H1 (cell line): ENCODE measurements around the gene ARID4B. TPM values are rescaled to one million over a fixed set of nuclear protein-coding genes. Genes with fewer than 3 reads are reported as not detected.

Experiments used
- CTCF ChIA-PET: fragments of 300-600 bp; sonication (Branson Sonifier 250); formaldehyde crosslinking; loops from one replicate; lab custom pipeline; 2021; ENCODE audit not compliant: partially characterized antibody; lab: Charles Lee
- POLR2A ChIA-PET: fragments of 300-600 bp; sonication (Branson Sonifier 250); formaldehyde crosslinking; loops from one replicate; lab custom pipeline; 2021; ENCODE audit warnings: inconsistent platforms; ENCODE audit not compliant: partially characterized antibody; lab: Charles Lee
- DNase-seq, 2 experiments: peaks; one replicate each; pipeline versions ENCODE4 v3.0.0 to v3.0.0-alpha.2; 2010 to 2022; ENCODE audit warnings: low spot score in 2 of 2, low read depth in 1 of 2, mixed read lengths in 1 of 2
- FAIRE-seq: peaks from 2 replicates; lab custom pipeline; 2011; peaks lifted over from hg19 to GRCh38; lab: Jason Lieb, UNC
- H2AFZ ChIP-seq: 2 replicates; pipeline ENCODE4 v1.8.1; 2012; ENCODE audit warnings: low read length, inconsistent platforms
- H2AK5ac ChIP-seq: 2 replicates; pipeline ENCODE4 v1.6.1; 2013; ENCODE audit warnings: low read depth, low read length
- H2BK120ac ChIP-seq: replicated peaks from 2 replicates; pipeline ENCODE3; 2013; ENCODE audit warnings: low read depth, low read length, inconsistent platforms
- H2BK12ac ChIP-seq: 2 replicates; pipeline ENCODE4 v1.6.1; 2013; ENCODE audit warnings: low read depth, low read length
- H2BK15ac ChIP-seq: 2 replicates; pipeline ENCODE4 v1.6.1; 2013; ENCODE audit warnings: low read length
- H2BK20ac ChIP-seq: 2 replicates; pipeline ENCODE4 v1.6.1; 2013; ENCODE audit warnings: low read length
- H2BK5ac ChIP-seq: 2 replicates; pipeline ENCODE4 v1.6.1; 2013; ENCODE audit warnings: low read depth, low read length
- H3K14ac ChIP-seq: 2 replicates; pipeline ENCODE4 v1.6.1; 2013; ENCODE audit warnings: inconsistent platforms; ENCODE audit not compliant: insufficient read length
- H3K18ac ChIP-seq: 2 replicates; pipeline ENCODE4 v1.6.1; 2013; ENCODE audit warnings: low read length; ENCODE audit errors: extremely low read depth
- H3K23ac ChIP-seq: 2 replicates; pipeline ENCODE4 v1.6.1; 2013; ENCODE audit warnings: inconsistent platforms; ENCODE audit not compliant: insufficient read length
- H3K23me2 ChIP-seq: 2 replicates; pipeline ENCODE4 v1.6.1; 2013; ENCODE audit warnings: low read depth, low read length
- H3K27ac ChIP-seq: 2 replicates; pipeline ENCODE4 v1.6.1; 2011; ENCODE audit warnings: low read depth, low read length, inconsistent platforms
- H3K27me3 ChIP-seq, 4 experiments: replicated peaks in 1 of 4; 1 replicate in 1 of 4; 2 replicates in 3 of 4; pipeline versions ENCODE4 v1.6.1 to v1.8.1; 2011 to 2013; ENCODE audit warnings: low read length in 3 of 4, mild to moderate bottlenecking in 3 of 4, inconsistent platforms in 2 of 4, mixed read lengths in 2 of 4, moderate library complexity in 1 of 4; ENCODE audit not compliant: control insufficient read depth in 3 of 4, insufficient read depth in 3 of 4; ENCODE audit errors: extremely low read depth in 1 of 4
- H3K36me3 ChIP-seq, 4 experiments: 2 replicates each; pipeline versions ENCODE4 v1.6.1 to v1.8.1; 2011 to 2013; ENCODE audit warnings: mild to moderate bottlenecking in 4 of 4, low read length in 3 of 4, moderate library complexity in 2 of 4, control low read depth in 1 of 4, inconsistent platforms in 1 of 4; ENCODE audit not compliant: insufficient read depth in 4 of 4, control insufficient read depth in 2 of 4
- H3K4ac ChIP-seq: replicated peaks from 2 replicates; pipeline ENCODE3; 2013; ENCODE audit warnings: low read length, low read depth, mixed read lengths, inconsistent platforms; ENCODE audit not compliant: insufficient read length
- H3K4me1 ChIP-seq, 4 experiments: replicated peaks in 1 of 4; 1 replicate in 1 of 4; 2 replicates in 3 of 4; pipeline versions ENCODE4 v1.6.1 to v1.8.1; 2011 to 2013; ENCODE audit warnings: low read length in 3 of 4, inconsistent platforms in 2 of 4, mixed read lengths in 1 of 4; ENCODE audit not compliant: insufficient read depth in 4 of 4, control insufficient read depth in 3 of 4
- H3K4me2 ChIP-seq, 2 experiments: 2 replicates each; pipeline versions ENCODE4 v1.6.1 to v1.8.1; 2011 to 2013; ENCODE audit warnings: low read depth in 2 of 2, low read length in 2 of 2, control low read depth in 1 of 2, inconsistent platforms in 1 of 2, mild to moderate bottlenecking in 1 of 2; ENCODE audit not compliant: insufficient read depth in 1 of 2
- H3K4me3 ChIP-seq, 4 experiments: fragments of 200-600, 300-600 bp in 1 of 4; sonication (generic), shearing (Covaris generic), sonication (Bioruptor Twin) in 1 of 4; 2 replicates each; pipeline versions ENCODE4 v1.5.1 to v1.8.1; 2011 to 2016; ENCODE audit warnings: low read length in 4 of 4, low read depth in 3 of 4, control low read depth in 2 of 4, inconsistent platforms in 2 of 4, mild to moderate bottlenecking in 2 of 4, mixed read lengths in 1 of 4, moderate library complexity in 1 of 4; ENCODE audit not compliant: insufficient read depth in 2 of 4; ENCODE audit errors: extremely low read depth in 1 of 4
- H3K56ac ChIP-seq: replicated peaks from 2 replicates; pipeline ENCODE3; 2013; ENCODE audit warnings: low read depth, mild to moderate bottlenecking, mixed read lengths, low read length, inconsistent platforms; ENCODE audit not compliant: insufficient read length
- H3K79me1 ChIP-seq: 2 replicates; pipeline ENCODE4 v1.6.1; 2013; ENCODE audit warnings: low read depth, low read length, control low read depth
- H3K79me2 ChIP-seq, 2 experiments: 2 replicates each; pipeline versions ENCODE4 v1.6.1 to v1.8.1; 2012 to 2013; ENCODE audit warnings: low read length in 2 of 2, mild to moderate bottlenecking in 2 of 2, inconsistent platforms in 1 of 2; ENCODE audit not compliant: insufficient read depth in 2 of 2, control insufficient read depth in 1 of 2
- H3K9ac ChIP-seq, 4 experiments: replicated peaks in 1 of 4; 1 replicate in 1 of 4; 2 replicates in 3 of 4; pipeline versions ENCODE4 v1.6.1 to v1.8.1; 2011 to 2013; ENCODE audit warnings: low read depth in 3 of 4, low read length in 3 of 4, control low read depth in 2 of 4, mild to moderate bottlenecking in 2 of 4, moderate library complexity in 2 of 4, inconsistent platforms in 1 of 4; ENCODE audit errors: extremely low read depth in 1 of 4
- H3K9me3 ChIP-seq, 2 experiments: 2 replicates each; pipeline versions ENCODE4 v1.6.1 to v1.8.1; 2012 to 2013; ENCODE audit warnings: mild to moderate bottlenecking in 2 of 2, moderate library complexity in 2 of 2, control low read depth in 1 of 2, inconsistent platforms in 1 of 2, low read depth in 1 of 2, low read length in 1 of 2, mixed read lengths in 1 of 2; ENCODE audit not compliant: insufficient read depth in 2 of 2
- H4K20me1 ChIP-seq, 2 experiments: replicated peaks in 1 of 2; 2 replicates each; pipeline versions ENCODE3 to v1.8.1; 2011 to 2013; ENCODE audit warnings: inconsistent platforms in 2 of 2, low read length in 2 of 2, mild to moderate bottlenecking in 1 of 2; ENCODE audit not compliant: insufficient read depth in 2 of 2, control insufficient read depth in 1 of 2
- H4K5ac ChIP-seq: 2 replicates; pipeline ENCODE4 v1.6.1; 2013; ENCODE audit warnings: low read length, low read depth, mixed read lengths, inconsistent platforms; ENCODE audit not compliant: insufficient read length
- H4K8ac ChIP-seq: 2 replicates; pipeline ENCODE4 v1.8.0; 2013; ENCODE audit warnings: mild to moderate bottlenecking, moderate library complexity, low read length, inconsistent platforms; ENCODE audit not compliant: insufficient read depth; ENCODE audit errors: extremely low read depth
- H4K91ac ChIP-seq: replicated peaks from 2 replicates; pipeline ENCODE3; 2013; ENCODE audit warnings: low read length, mixed read lengths, inconsistent platforms; ENCODE audit not compliant: insufficient read length
- CBX8 ChIP-seq: fragments of 300-800, 300-1000 bp; sonication (generic); IDR thresholded peaks from 2 replicates; pipeline ENCODE4 v1.7.1; 2016; ENCODE audit warnings: low read depth, low read length, borderline replicate concordance
- CHD1 ChIP-seq: IDR thresholded peaks from 2 replicates; pipeline ENCODE4 v1.6.1; 2012; ENCODE audit warnings: low read depth, low read length, improper control_type of control experiment
- GTF2F1 ChIP-seq: IDR thresholded peaks from 2 replicates; pipeline ENCODE4 v1.6.1; 2012; ENCODE audit warnings: low read depth, low read length, improper control_type of control experiment, borderline replicate concordance
- JUN ChIP-seq: IDR thresholded peaks from 2 replicates; pipeline ENCODE4 v1.6.1; 2011; ENCODE audit warnings: low read depth, mild to moderate bottlenecking, improper control_type of control experiment, low read length
- JUND ChIP-seq: IDR thresholded peaks from 2 replicates; pipeline ENCODE4 v1.6.1; 2011; ENCODE audit warnings: mild to moderate bottlenecking, improper control_type of control experiment, low read length
- POU5F1 ChIP-seq: IDR thresholded peaks from 2 replicates; pipeline ENCODE4 v1.6.1; 2011; ENCODE audit warnings: low read depth, mild to moderate bottlenecking, low read length, moderate library complexity
- RAD21 ChIP-seq, 2 experiments: IDR thresholded peaks in 1 of 2; conservative IDR thresholded peaks in 1 of 2; 2 replicates each; pipeline ENCODE4 v1.6.1; 2011; ENCODE audit warnings: low read depth in 2 of 2, low read length in 2 of 2, improper control_type of control experiment in 1 of 2, inconsistent platforms in 1 of 2, mild to moderate bottlenecking in 1 of 2, moderate library complexity in 1 of 2
- RBBP5 ChIP-seq: IDR thresholded peaks from 2 replicates; pipeline ENCODE4 v1.7.1; 2012; ENCODE audit warnings: low read depth, mild to moderate bottlenecking, inconsistent platforms, low read length, moderate library complexity, borderline replicate concordance
- RXRA ChIP-seq: IDR thresholded peaks from 2 replicates; pipeline ENCODE4 v1.6.1; 2011; ENCODE audit warnings: low read depth, mild to moderate bottlenecking, low read length, moderate library complexity; ENCODE audit not compliant: insufficient read depth
- SIX5 ChIP-seq: IDR thresholded peaks from 2 replicates; pipeline ENCODE4 v1.6.1; 2011; ENCODE audit warnings: mild to moderate bottlenecking, low read depth, low read length
- SP4 ChIP-seq: IDR thresholded peaks from 2 replicates; pipeline ENCODE4 v1.6.1; 2012; ENCODE audit warnings: low read length, inconsistent platforms
- TAF1 ChIP-seq: IDR thresholded peaks from 2 replicates; pipeline ENCODE4 v1.6.1; 2011; ENCODE audit warnings: mild to moderate bottlenecking, low read depth, low read length
- ZNF274 ChIP-seq: IDR thresholded peaks from 2 replicates; pipeline ENCODE4 v1.7.0; 2012; ENCODE audit warnings: low read length, borderline replicate concordance; ENCODE audit errors: extremely low read depth
- WGBS, 2 experiments: shearing (Covaris generic) in 1 of 2; methylation state at CpG; one replicate each; pipeline versions ENCODE4 v1.1.6 to v1.1.7; 2013 to 2015; ENCODE audit warnings: low lambda C conversion rate in 2 of 2, mixed read lengths in 2 of 2, inconsistent platforms in 1 of 2, low coverage in 1 of 2, missing lambda C conversion rate in 1 of 2; ENCODE audit not compliant: insufficient replicate concordance in 2 of 2, insufficient coverage in 1 of 2, insufficient read length in 1 of 2; ENCODE audit errors: extremely low coverage in 1 of 2, missing lambda C conversion rate in 1 of 2; 5-methylcytosine and 5-hydroxymethylcytosine counted together
- polyA plus RNA-seq, 7 experiments: library from polyadenylated mRNA; depleted of rRNA in 3 of 7; stranded (reverse) in 5 of 7; unstranded in 2 of 7; fragments of >200 nt in 5 of 7; fragments of 200-250 nt in 2 of 7; gene quantifications; 1 replicate in 5 of 7; 2 replicates in 1 of 7; 4 replicates in 1 of 7; pipeline versions ENCODE4 v1.2.1 to v1.2.3, GENCODE V29; 2011 to 2013; ENCODE audit warnings: missing spikeins in 2 of 7, mixed read lengths in 2 of 7
- total RNA-seq: library from RNA; stranded (reverse); fragmentation: NEBNext Ultra II Directional; extraction: Animal tissue kit (Norgen Biotek cat#: 25700); gene quantifications from 2 replicates; pipeline ENCODE4 v1.2.1, GENCODE V29; 2021

ARID4B gene
- total and polyA plus RNA-seq, 2 of the 8 experiments (the other 6 are each of a cell fraction or from before 2014, with no cell fraction given) = 5.1 to 28.8 TPM

GRCh38 chr1:235254721-235255120 is 73.3 kb downstream of the ARID4B start:
- H3K56ac ChIP-seq = no peak overlapping the region
- no peaks in the 10 kb centered on the region for H3K23me2 ChIP-seq
- no peak overlapping the region for H3K14ac ChIP-seq
- no peaks in the 10 kb centered on the region for H4K20me1 ChIP-seq
- no peak overlapping the region for H2BK12ac ChIP-seq
- no peak overlapping the region for H2AK5ac ChIP-seq
- peaks cover 4 to 41% of the 10 kb centered on the region in 2 experiments; a peak in 3 of 4 replicates for H3K79me2 ChIP-seq
- H4K5ac ChIP-seq = no peak overlapping the region
- no peak for DNase-seq
- no peak overlapping the region for H4K91ac ChIP-seq
- H3K9me3 ChIP-seq = no peaks in the 10 kb centered on the region
- no peaks in the 10 kb centered on the region for H3K27me3 ChIP-seq
- H3K4me2 ChIP-seq = no peak overlapping the region
- ChIA-PET POLR2A (no interaction called here), CTCF (interaction anchor here (5.5 kb wide), 1 partner anchor 162 kb away, joined by 39 read pairs; no protein-coding TSS in a partner anchor)
- H2AFZ ChIP-seq = no peak overlapping the region
- no peak overlapping the region for H3K18ac ChIP-seq
- peaks cover 0 to 4% (median 0%) of the 10 kb centered on the region in 4 experiments; a peak in 1 of 7 replicates for H3K4me1 ChIP-seq
- H3K4me3 ChIP-seq = no peak overlapping the region
- no peak for FAIRE-seq
- H2BK20ac ChIP-seq = no peak overlapping the region
- no peak overlapping the region for H3K27ac ChIP-seq
- H3K36me3 ChIP-seq = peaks cover 0 to 20% (median 0%) of the 10 kb centered on the region in 4 experiments; a peak in 5 of 8 replicates
- H2BK15ac ChIP-seq = no peak overlapping the region
- no peaks in the 10 kb centered on the region; the same call in 1 of the 2 replicates for H3K79me1 ChIP-seq
- 85% methylated on average over 1 of the region's 1 CpG; no CpG with 5 or more reads in 1 of the 2 experiments for WGBS, 2 experiments
- no peak overlapping the region for H3K9ac ChIP-seq
- no peak overlapping the region for H3K23ac ChIP-seq
- no peak overlapping the region for H4K8ac ChIP-seq
- no peak overlapping the region for H2BK5ac ChIP-seq
- TF ChIP-seq SP4 = no peak
- no peak for TF ChIP-seq JUN
- no peak for TF ChIP-seq RBBP5
- TF ChIP-seq ZNF274 = no peak
- no peak for TF ChIP-seq GTF2F1
- TF ChIP-seq CHD1 = no peak
- TF ChIP-seq CBX8 = no peak
- no peak for TF ChIP-seq RXRA
- TF ChIP-seq RAD21 (IDR thresholded peaks at IDR 0.05 in 1 of 2, conservative IDR thresholded peaks at IDR 0.05 in 1 of 2; ENCODE audit: low read depth in 2 of 2, low read length in 2 of 2) = no peak
- TF ChIP-seq SIX5 = no peak
- no peak for TF ChIP-seq POU5F1
- TF ChIP-seq TAF1 = no peak
- no peak for TF ChIP-seq JUND
- H2BK120ac ChIP-seq = no peak overlapping the region
- no peak overlapping the region for H3K4ac ChIP-seq
